NCI-H146 treated with DMSO at 0.1 percent for 48 hours (cell line): ENCODE measurements around the gene ZNF280A.
"Not testable (repeated sequence)": the region's sequence is repeated elsewhere in the genome, so short reads cannot be mapped to it uniquely, and the experiment has no call there.

Experiments
- DNase-seq: peaks from one replicate; lab custom pipeline; 2025; ENCODE audit not compliant: unreplicated experiment; lab: John Stamatoyannopoulos, UW

The ZNF280A gene

GRCh38 chr22:22471104-22471503, 49.0 kb downstream of the ZNF280A start:
- not testable (repeated sequence) for DNase-seq

GRCh38 chr22:22469527-22469926, 50.5 kb downstream of the ZNF280A start:
- DNase-seq, result no peak

- DNase-seq, result not testable (repeated sequence)
Measured at GRCh38 chr22:22468794-22469469, 51.1 kb downstream of the ZNF280A start.

- DNase-seq, result no peak
Measured at GRCh38 chr22:22467112-22467511, 53.0 kb downstream of the ZNF280A start.

GRCh38 chr22:22465782-22466181, 54.3 kb downstream of the ZNF280A start:
- DNase-seq, result no peak

- DNase-seq, result no peak
Measured at GRCh38 chr22:22465094-22465602, 54.9 kb downstream of the ZNF280A start.

GRCh38 chr22:22464541-22465054, 55.5 kb downstream of the ZNF280A start:
- no peak for DNase-seq

GRCh38 chr22:22463855-22464540, 56.1 kb downstream of the ZNF280A start:
- DNase-seq, result no peak
